Fibroblast of peridontal ligament (primary cell): ENCODE measurements around the gene NAPG.
"Not testable (repeated sequence)": the region's sequence is repeated elsewhere in the genome, so short reads cannot be mapped to it uniquely, and the experiment has no call there.

Source experiments
- DNase-seq: peaks from one replicate; pipeline ENCODE4 v3.0.0-alpha.2; 2010; ENCODE audit errors: extremely low read depth

NAPG gene

GRCh38 chr18:10546557-10547300 lies 20.9 kb downstream of the NAPG start:
- peak; percentile 35 for DNase-seq

- no peak for DNase-seq
Measured at GRCh38 chr18:10552226-10552625, 26.4 kb downstream of the NAPG start.

- not testable (repeated sequence) for DNase-seq
Measured at GRCh38 chr18:10556251-10556650, 30.4 kb downstream of the NAPG start.

- DNase-seq = no peak
Measured at GRCh38 chr18:10557085-10557677, 31.4 kb downstream of the NAPG start.

GRCh38 chr18:10558243-10558966 lies 32.6 kb downstream of the NAPG start:
- DNase-seq = no peak

GRCh38 chr18:10558967-10559298 lies 33.1 kb downstream of the NAPG start:
- no peak for DNase-seq

- DNase-seq = no peak
Measured at GRCh38 chr18:10559553-10560451, 34.0 kb downstream of the NAPG start.

GRCh38 chr18:10560452-10561045 lies 34.7 kb downstream of the NAPG start:
- DNase-seq = peak; percentile 81

- no peak for DNase-seq
Measured at GRCh38 chr18:10562773-10563160, 36.9 kb downstream of the NAPG start.

GRCh38 chr18:10563886-10564285 lies 38.1 kb downstream of the NAPG start:
- DNase-seq = no peak

- no peak for DNase-seq
Measured at GRCh38 chr18:10564975-10565773, 39.3 kb downstream of the NAPG start.

GRCh38 chr18:10565835-10566234 lies 40.0 kb downstream of the NAPG start:
- DNase-seq = no peak

- DNase-seq = no peak
Measured at GRCh38 chr18:10566390-10566789, 40.6 kb downstream of the NAPG start.

- DNase-seq = not testable (repeated sequence)
Measured at GRCh38 chr18:10569941-10570340, 44.1 kb downstream of the NAPG start.

GRCh38 chr18:10570622-10571021 lies 44.8 kb downstream of the NAPG start:
- DNase-seq = no peak

- no peak for DNase-seq
Measured at GRCh38 chr18:10571537-10571936, 45.7 kb downstream of the NAPG start.

- not testable (repeated sequence) for DNase-seq
Measured at GRCh38 chr18:10573261-10573660, 47.4 kb downstream of the NAPG start.

- not testable (repeated sequence) for DNase-seq
Measured at GRCh38 chr18:10574412-10574811, 48.6 kb downstream of the NAPG start.

GRCh38 chr18:10577842-10578572 lies 52.2 kb downstream of the NAPG start:
- not testable (repeated sequence) for DNase-seq

- not testable (repeated sequence) for DNase-seq
Measured at GRCh38 chr18:10578573-10578899, 52.7 kb downstream of the NAPG start.
